ENCODE results near the gene MYH14.

MYH14 gene

GRCh38 chr19:50311723-50312635 is 108.6 kb downstream of the MYH14 start:
- TF ChIP-seq CTCF (conservative IDR thresholded peaks at IDR 0.05; ENCODE audit: low read length), result no peak
- DNase-seq (ENCODE audit: low read depth), result no peak
- no peak overlapping the region for H3K4me3 ChIP-seq (ENCODE audit: low read length)

- no peak overlapping the region for H3K4me3 ChIP-seq (ENCODE audit: low read length)
- DNase-seq (ENCODE audit: low read depth), result no peak
- no peak for TF ChIP-seq CTCF (conservative IDR thresholded peaks at IDR 0.05; ENCODE audit: low read length)
Observed at GRCh38 chr19:50312967-50313811, 109.8 kb downstream of the MYH14 start.

- TF ChIP-seq CTCF (conservative IDR thresholded peaks at IDR 0.05; ENCODE audit: low read length), result no peak
- no peak overlapping the region for H3K4me3 ChIP-seq (ENCODE audit: low read length)
- no peak for DNase-seq (ENCODE audit: low read depth)
Observed at GRCh38 chr19:50313812-50314536, 110.6 kb downstream of the MYH14 start.

- DNase-seq (ENCODE audit: low read depth), result no peak
- TF ChIP-seq CTCF (conservative IDR thresholded peaks at IDR 0.05; ENCODE audit: low read length), result no peak
- H3K4me3 ChIP-seq (ENCODE audit: low read length), result no peak overlapping the region
Observed at GRCh38 chr19:50314724-50315708, 111.6 kb downstream of the MYH14 start.

- no peak overlapping the region for H3K4me3 ChIP-seq (ENCODE audit: low read length)
- no peak for DNase-seq (ENCODE audit: low read depth)
- no peak for TF ChIP-seq CTCF (conservative IDR thresholded peaks at IDR 0.05; ENCODE audit: low read length)
Observed at GRCh38 chr19:50315773-50316448, 112.5 kb downstream of the MYH14 start.

Data from AG10803 (cell line).